ENCODE data around the gene RANGAP1. TPM values are rescaled to one million over a fixed set of nuclear protein-coding genes. Genes with fewer than 3 reads are reported as not detected.

Gene RANGAP1
- total and polyA plus RNA-seq, 2 donors (not counting 1 experiment from before 2014, with no cell fraction given), result 42.0 to 48.8 TPM

GRCh38 chr22:41262250-41262765 lies 23.7 kb downstream of the RANGAP1 start:
- TF ChIP-seq CTCF (IDR thresholded peaks at IDR 0.05) (no peak), EZH2 (IDR thresholded peaks at IDR 0.05; ENCODE audit: borderline replicate concordance, insufficient read depth, low read depth, low read length, poor library complexity, severe bottlenecking) (no peak)
- no peaks in the 10 kb centered on the region for H3K27me3 ChIP-seq (replicated peaks in 1 of 4; ENCODE audit: control extremely low read depth in 1 of 4, control insufficient read depth in 3 of 4, insufficient read depth in 4 of 4, low read length in 3 of 4)
- no peak overlapping the region for H3K27ac Mint-ChIP-seq
- no peak for DNase-seq
- peaks cover 6 to 71% of the 10 kb centered on the region in 2 experiments for H3K36me3 ChIP-seq (replicated peaks in 1 of 2; ENCODE audit: control extremely low read depth in 1 of 2, control insufficient read depth in 1 of 2, extremely low read depth in 1 of 2, insufficient read depth in 2 of 2, low read length in 1 of 2)
- CTCF ChIA-PET, result interaction anchor here (0.6 to 1.5 kb wide), 2 partner anchors 39 to 830 kb away, joined by 3 read pairs; partner anchors contain the start of gene ZC3H7B
- ATAC-seq (ENCODE audit: low read depth), result no peak
- POLR2A ChIA-PET, result no interaction called here
- H3K4me1 ChIP-seq (ENCODE audit: control insufficient read depth in 2 of 2, insufficient read depth in 2 of 2, low read length in 2 of 2), result no peaks in the 10 kb centered on the region
- no peak overlapping the region for H3K27ac ChIP-seq (ENCODE audit: low read length in 2 of 2)
- no peaks in the 10 kb centered on the region for H3K9me3 ChIP-seq (ENCODE audit: control extremely low read depth in 1 of 3, control insufficient read depth in 2 of 3, insufficient read depth in 1 of 3, low read length in 2 of 3)
- no peak overlapping the region for H3K4me2 ChIP-seq (replicated peaks; ENCODE audit: low read depth, low read length, poor library complexity, severe bottlenecking)
- H3K4me3 Mint-ChIP-seq, result no peak overlapping the region
- WGBS (ENCODE audit: insufficient coverage), result 95% methylated on average over 14 of the region's 15 CpGs
- H3K9ac ChIP-seq (ENCODE audit: low read length), result no peak overlapping the region
- H3K9me3 Mint-ChIP-seq (ENCODE audit: insufficient read depth), result no peaks in the 10 kb centered on the region
- no peaks in the 10 kb centered on the region for H3K4me1 Mint-ChIP-seq
- H4K20me1 ChIP-seq (ENCODE audit: control insufficient read depth, insufficient read depth, low read length, poor library complexity, severe bottlenecking), result no peaks in the 10 kb centered on the region
- H3K79me2 ChIP-seq (ENCODE audit: control insufficient read depth, insufficient read depth, low read length), result no peaks in the 10 kb centered on the region
- no peak overlapping the region for H3K4me3 ChIP-seq (ENCODE audit: control extremely low read depth in 1 of 5, extremely low read depth in 1 of 5, insufficient read depth in 1 of 5, low read depth in 2 of 5, low read length in 4 of 5)
- no peaks in the 10 kb centered on the region for H3K27me3 Mint-ChIP-seq
- H2AFZ ChIP-seq (ENCODE audit: insufficient read depth, low read depth, low read length, poor library complexity, severe bottlenecking), result no peak overlapping the region
- intact Hi-C loops (cut with micrococcal nuclease), result no loop called here

GRCh38 chr22:41261541-41262249 lies 24.3 kb downstream of the RANGAP1 start:
- no peaks in the 10 kb centered on the region for H3K79me2 ChIP-seq (ENCODE audit: control insufficient read depth, insufficient read depth, low read length)
- H4K20me1 ChIP-seq (ENCODE audit: control insufficient read depth, insufficient read depth, low read length, poor library complexity, severe bottlenecking), result no peaks in the 10 kb centered on the region
- no peak overlapping the region for H3K27ac ChIP-seq (ENCODE audit: low read length in 2 of 2)
- Mint-ChIP-seq H3K27ac (no peak overlapping the region), H3K27me3 (no peaks in the 10 kb centered on the region), H3K9me3 (ENCODE audit: insufficient read depth) (no peaks in the 10 kb centered on the region), H3K4me1 (no peaks in the 10 kb centered on the region), H3K4me3 (no peak overlapping the region)
- intact Hi-C loops (cut with micrococcal nuclease), result no loop called here
- ATAC-seq (ENCODE audit: low read depth), result no peak
- no peak overlapping the region for H3K9ac ChIP-seq (ENCODE audit: low read length)
- no peak overlapping the region for H3K4me2 ChIP-seq (replicated peaks; ENCODE audit: low read depth, low read length, poor library complexity, severe bottlenecking)
- DNase-seq, result no peak
- TF ChIP-seq CTCF (IDR thresholded peaks at IDR 0.05) (no peak), EZH2 (IDR thresholded peaks at IDR 0.05; ENCODE audit: borderline replicate concordance, insufficient read depth, low read depth, low read length, poor library complexity, severe bottlenecking) (no peak)
- H3K4me3 ChIP-seq (ENCODE audit: control extremely low read depth in 1 of 5, extremely low read depth in 1 of 5, insufficient read depth in 1 of 5, low read depth in 2 of 5, low read length in 4 of 5), result no peak overlapping the region
- WGBS (ENCODE audit: insufficient coverage), result 97% methylated on average over 12 of the region's 12 CpGs
- H3K9me3 ChIP-seq (ENCODE audit: control extremely low read depth in 1 of 3, control insufficient read depth in 2 of 3, insufficient read depth in 1 of 3, low read length in 2 of 3), result no peaks in the 10 kb centered on the region
- CTCF ChIA-PET, result interaction anchor here (1.5 kb wide), 1 partner anchor 40 kb away, joined by 3 read pairs; the partner anchor contains the start of gene ZC3H7B
- no peaks in the 10 kb centered on the region for H3K4me1 ChIP-seq (ENCODE audit: control insufficient read depth in 2 of 2, insufficient read depth in 2 of 2, low read length in 2 of 2)
- H2AFZ ChIP-seq (ENCODE audit: insufficient read depth, low read depth, low read length, poor library complexity, severe bottlenecking), result no peak overlapping the region
- no peaks in the 10 kb centered on the region for H3K27me3 ChIP-seq (replicated peaks in 1 of 4; ENCODE audit: control extremely low read depth in 1 of 4, control insufficient read depth in 3 of 4, insufficient read depth in 4 of 4, low read length in 3 of 4)
- POLR2A ChIA-PET, result no interaction called here
- H3K36me3 ChIP-seq (replicated peaks in 1 of 2; ENCODE audit: control extremely low read depth in 1 of 2, control insufficient read depth in 1 of 2, extremely low read depth in 1 of 2, insufficient read depth in 2 of 2, low read length in 1 of 2), result peaks cover 5 to 75% of the 10 kb centered on the region in 2 experiments

Data from B cell (primary cell).